Neural cell (in vitro differentiated cells): ENCODE data around the gene ALOX5. TPM values are rescaled to one million over a fixed set of nuclear protein-coding genes. Genes with fewer than 3 reads are reported as not detected.

Source experiments
- H2AFZ ChIP-seq: fragments of 200-600, 300-800 bp; sonication (generic), shearing (Covaris generic); 2 replicates; pipeline ENCODE4 v1.6.0; 2014; ENCODE audit warnings: low read depth, mild to moderate bottlenecking, antibody characterized with exemption, low read length, moderate library complexity
- H3F3A ChIP-seq: fragments of 200-600 bp; shearing (Covaris generic); 2 replicates; pipeline ENCODE4 v1.6.1; 2016; ENCODE audit warnings: mild to moderate bottlenecking, moderate library complexity, mixed read lengths, antibody characterized with exemption, low read length; ENCODE audit not compliant: insufficient read depth, poor library complexity, severe bottlenecking
- H3K27ac ChIP-seq: fragments of 200-600, 300-800 bp; sonication (generic), shearing (Covaris generic); 2 replicates; pipeline ENCODE4 v1.5.1; 2014; ENCODE audit warnings: mild to moderate bottlenecking, low read length, moderate library complexity
- H3K27me3 ChIP-seq: fragments of 300-800, 200-600 bp; sonication (generic), shearing (Covaris generic); 2 replicates; pipeline ENCODE4 v1.6.0; 2014; ENCODE audit warnings: mild to moderate bottlenecking, low read depth, low read length, moderate library complexity; ENCODE audit not compliant: insufficient read depth
- H3K36me3 ChIP-seq: fragments of 300-800, 200-600 bp; sonication (generic), shearing (Covaris generic); 2 replicates; pipeline ENCODE4 v1.5.1; 2014; ENCODE audit warnings: mild to moderate bottlenecking, antibody characterized with exemption, low read length, moderate library complexity; ENCODE audit not compliant: insufficient read depth
- H3K4me2 ChIP-seq: fragments of 300-800, 200-600 bp; sonication (generic), shearing (Covaris generic); 2 replicates; pipeline ENCODE4 v1.6.0; 2014; ENCODE audit warnings: mild to moderate bottlenecking, low read length
- H3K4me3 ChIP-seq: fragments of 300-800, 200-600 bp; sonication (generic), shearing (Covaris generic); 2 replicates; pipeline ENCODE4 v1.5.1; 2014; ENCODE audit warnings: mild to moderate bottlenecking, low read length, moderate library complexity
- H3K79me2 ChIP-seq: fragments of 200-600 bp; shearing (Covaris generic); replicated peaks from 2 replicates; pipeline ENCODE4 v1.6.0; 2014; ENCODE audit warnings: mild to moderate bottlenecking, low read length, moderate library complexity; ENCODE audit not compliant: insufficient read depth
- H3K9ac ChIP-seq: fragments of 300-800, 200-600 bp; sonication (generic), shearing (Covaris generic); 2 replicates; pipeline ENCODE4 v1.6.1; 2016; ENCODE audit warnings: mild to moderate bottlenecking, low read length, mixed read lengths
- H3K9me2 ChIP-seq: fragments of 200-600 bp; shearing (Covaris generic); 2 replicates; pipeline ENCODE4 v1.6.1; 2016; ENCODE audit warnings: mild to moderate bottlenecking, low read length, mixed read lengths; ENCODE audit not compliant: insufficient read depth
- H3K9me3 ChIP-seq: fragments of 200-600, 300-800 bp; sonication (generic), shearing (Covaris generic); 2 replicates; pipeline ENCODE4 v1.6.1; 2016; ENCODE audit warnings: mild to moderate bottlenecking, mixed run types, low read length, moderate library complexity, mixed read lengths
- H4K20me1 ChIP-seq: fragments of 200-600 bp; shearing (Covaris generic); 2 replicates; pipeline ENCODE4 v1.6.1; 2016; ENCODE audit warnings: mild to moderate bottlenecking, mixed run types; ENCODE audit not compliant: insufficient read depth
- CTCF ChIP-seq: fragments of 450-650 bp; IDR thresholded peaks from 2 replicates; pipeline ENCODE4 v1.5.1; 2014; ENCODE audit warnings: antibody characterized with exemption, mild to moderate bottlenecking, moderate library complexity; ENCODE audit not compliant: poor library complexity, severe bottlenecking
- EP300 ChIP-seq: fragments of 450-650 bp; conservative IDR thresholded peaks from 2 replicates; pipeline ENCODE4 v1.6.1; 2014; ENCODE audit warnings: antibody characterized with exemption, mild to moderate bottlenecking, moderate library complexity; ENCODE audit not compliant: poor library complexity, severe bottlenecking
- EZH2 ChIP-seq: fragments of 200-600, 300-800 bp; shearing (Covaris generic), sonication (generic); IDR thresholded peaks from 2 replicates; pipeline ENCODE4 v1.6.1; 2014; ENCODE audit warnings: antibody characterized with exemption, low read length, borderline replicate concordance, mild to moderate bottlenecking; ENCODE audit not compliant: insufficient read depth, poor library complexity, severe bottlenecking
- MXI1 ChIP-seq: fragments of 450-650 bp; conservative IDR thresholded peaks from 2 replicates; pipeline ENCODE4 v1.6.1; 2014; ENCODE audit warnings: antibody characterized with exemption, mild to moderate bottlenecking; ENCODE audit not compliant: poor library complexity, severe bottlenecking
- POLR2AphosphoS5 ChIP-seq: IDR thresholded peaks from 2 replicates; pipeline ENCODE4 v1.6.1; 2012
- RAD21 ChIP-seq: fragments of 450-650 bp; conservative IDR thresholded peaks from 2 replicates; pipeline ENCODE4 v1.6.1; 2014; ENCODE audit warnings: antibody characterized with exemption, mild to moderate bottlenecking, moderate library complexity
- REST ChIP-seq: IDR thresholded peaks from 2 replicates; pipeline ENCODE4 v1.6.1; 2012; ENCODE audit warnings: borderline replicate concordance
- SMC3 ChIP-seq: fragments of 450-650 bp; conservative IDR thresholded peaks from 2 replicates; pipeline ENCODE4 v1.6.1; 2014; ENCODE audit warnings: antibody characterized with exemption, mild to moderate bottlenecking, moderate library complexity; ENCODE audit not compliant: poor library complexity
- TAF1 ChIP-seq: IDR thresholded peaks from 2 replicates; pipeline ENCODE4 v1.6.1; 2012; ENCODE audit warnings: low read depth
- polyA plus RNA-seq: library from polyadenylated mRNA; depleted of rRNA; stranded (reverse); fragments of >200 nt; gene quantifications from 2 replicates; pipeline ENCODE4 v1.2.3, GENCODE V29; 2014

Gene ALOX5
- polyA plus RNA-seq, 1 donor from 2014 or later = not detected

GRCh38 chr10:45377321-45377720 lies 3.3 kb downstream of the ALOX5 start:
- H3K9me2 ChIP-seq = no peaks in the 10 kb centered on the region
- no peaks in the 10 kb centered on the region for H3K9me3 ChIP-seq
- no peak overlapping the region for H3K4me2 ChIP-seq
- H4K20me1 ChIP-seq = no peaks in the 10 kb centered on the region
- H3K4me3 ChIP-seq = no peak overlapping the region
- H2AFZ ChIP-seq = no peak overlapping the region
- H3K36me3 ChIP-seq = no peaks in the 10 kb centered on the region
- no peaks in the 10 kb centered on the region for H3F3A ChIP-seq
- no peaks in the 10 kb centered on the region for H3K79me2 ChIP-seq
- no peak overlapping the region for H3K9ac ChIP-seq
- H3K27ac ChIP-seq = no peak overlapping the region
- TF ChIP-seq POLR2AphosphoS5 (no peak), SMC3 (no peak), MXI1 (no peak), REST (no peak), CTCF (no peak), RAD21 (no peak), EZH2 (no peak), TAF1 (no peak), EP300 (no peak)
- peaks cover 36% of the 10 kb centered on the region for H3K27me3 ChIP-seq

GRCh38 chr10:45377858-45378257 lies 3.8 kb downstream of the ALOX5 start:
- Histone ChIP-seq H3K9ac (no peak overlapping the region), H3K79me2 (no peaks in the 10 kb centered on the region), H3K4me3 (no peak overlapping the region), H3K9me2 (no peaks in the 10 kb centered on the region), H3K27ac (no peak overlapping the region), H2AFZ (no peak overlapping the region), H3F3A (no peaks in the 10 kb centered on the region), H3K4me2 (no peak overlapping the region), H3K9me3 (no peaks in the 10 kb centered on the region), H3K36me3 (no peaks in the 10 kb centered on the region), H4K20me1 (no peaks in the 10 kb centered on the region), H3K27me3 (peaks cover 30% of the 10 kb centered on the region)
- TF ChIP-seq CTCF = no peak
- TF ChIP-seq TAF1 = no peak
- no peak for TF ChIP-seq POLR2AphosphoS5
- TF ChIP-seq SMC3 = no peak
- TF ChIP-seq EZH2 = no peak
- TF ChIP-seq REST = no peak
- TF ChIP-seq EP300 = no peak
- TF ChIP-seq MXI1 = no peak
- no peak for TF ChIP-seq RAD21
